ENCODE measurements around the gene BRCC3.

The BRCC3 gene

GRCh38 chrX:155070975-155071693, at the start of gene BRCC3, which contains the start of the genes CMC4 and MTCP1:
Gene BRCC3, plus strand, starts transcription at chrX:155071508. Its CDS starts 20 bp downstream, at chrX:155071528.
Gene CMC4, minus strand, starts transcription at chrX:155071136. Its CDS starts 7,113 bp downstream, at chrX:155064023.
Gene MTCP1, minus strand, starts transcription at chrX:155071136. Its CDS starts 5,126 bp downstream, at chrX:155066010.
- peak within 1 kb of the TSS; percentile 82 for H3K4me3 ChIP-seq (ENCODE audit: low read length)
- no peaks in the 10 kb centered on the region for H3K36me3 ChIP-seq (replicated peaks; ENCODE audit: insufficient read depth, low read length)
- no peaks in the 10 kb centered on the region for H3K9me3 ChIP-seq (replicated peaks; ENCODE audit: insufficient read depth, low read length)
- peak; percentile 86 for DNase-seq
- no peaks in the 10 kb centered on the region for H4K20me1 ChIP-seq (ENCODE audit: insufficient read depth, low read length)
- TF ChIP-seq EZH2phosphoT487 (IDR thresholded peaks at IDR 0.05; ENCODE audit: low read length) (no peak), EZH2 (optimal IDR thresholded peaks at IDR 0.05; ENCODE audit: low read depth, low read length) (no peak), CTCF (IDR thresholded peaks at IDR 0.05; ENCODE audit: low read length) (no peak)
- H3K27me3 ChIP-seq (replicated peaks; ENCODE audit: insufficient read depth, low read length) = no peaks in the 10 kb centered on the region
- peak within 1 kb of the TSS; percentile 51 for H3K27ac ChIP-seq (ENCODE audit: low read length)
- H3K79me2 ChIP-seq (ENCODE audit: low read length) = peaks cover 26% of the 10 kb centered on the region
- peak within 1 kb of the TSS; percentile 69 for H2AFZ ChIP-seq (ENCODE audit: low read length)
- H3K9ac ChIP-seq (ENCODE audit: low read length) = peak within 1 kb of the TSS; percentile 74
- H3K4me2 ChIP-seq (ENCODE audit: low read depth, low read length) = peak within 1 kb of the TSS; percentile 61
- H3F3A ChIP-seq (ENCODE audit: insufficient read depth, low read length) = no peaks in the 10 kb centered on the region; the same call in 1 of the 2 replicates
- H3K4me1 ChIP-seq (ENCODE audit: low read length) = peaks cover 5% of the 10 kb centered on the region; the same call in 1 of the 2 replicates
- H3K9me2 ChIP-seq (replicated peaks; ENCODE audit: insufficient read depth, low read length) = no peaks in the 10 kb centered on the region

- no peaks in the 10 kb centered on the region for H3K27me3 ChIP-seq (replicated peaks; ENCODE audit: insufficient read depth, low read length)
- no peak within 1 kb of the TSS for H3K4me3 ChIP-seq (ENCODE audit: low read length)
- no peak for TF ChIP-seq EZH2 (optimal IDR thresholded peaks at IDR 0.05; ENCODE audit: low read depth, low read length)
- TF ChIP-seq EZH2phosphoT487 (IDR thresholded peaks at IDR 0.05; ENCODE audit: low read length) = no peak
- no peak for TF ChIP-seq CTCF (IDR thresholded peaks at IDR 0.05; ENCODE audit: low read length)
- H3K9me3 ChIP-seq (replicated peaks; ENCODE audit: insufficient read depth, low read length) = no peaks in the 10 kb centered on the region
- no peak within 1 kb of the TSS for H3K27ac ChIP-seq (ENCODE audit: low read length)
- no peaks in the 10 kb centered on the region for H3K79me2 ChIP-seq (ENCODE audit: low read length)
- no peaks in the 10 kb centered on the region for H3K36me3 ChIP-seq (replicated peaks; ENCODE audit: insufficient read depth, low read length)
- H3K9ac ChIP-seq (ENCODE audit: low read length) = no peak within 1 kb of the TSS
- H3F3A ChIP-seq (ENCODE audit: insufficient read depth, low read length) = peaks cover 10% of the 10 kb centered on the region; the same call in 1 of the 2 replicates
- DNase-seq = no peak
- no peak within 1 kb of the TSS for H2AFZ ChIP-seq (ENCODE audit: low read length)
- H3K4me2 ChIP-seq (ENCODE audit: low read depth, low read length) = no peak within 1 kb of the TSS
- no peaks in the 10 kb centered on the region for H4K20me1 ChIP-seq (ENCODE audit: insufficient read depth, low read length)
- no peaks in the 10 kb centered on the region for H3K9me2 ChIP-seq (replicated peaks; ENCODE audit: insufficient read depth, low read length)
- H3K4me1 ChIP-seq (ENCODE audit: low read length) = no peaks in the 10 kb centered on the region
Measured at GRCh38 chrX:155022585-155022984, 48.7 kb upstream of the BRCC3 start, which contains the start of gene F8. Gene F8, minus strand, starts transcription at chrX:155022723. Its CDS starts 171 bp downstream, at chrX:155022552.

GRCh38 chrX:155023907-155024833, 47.1 kb upstream of the BRCC3 start:
- DNase-seq = no peak
- H3K27me3 ChIP-seq (replicated peaks; ENCODE audit: insufficient read depth, low read length) = no peaks in the 10 kb centered on the region
- no peaks in the 10 kb centered on the region for H3K9me3 ChIP-seq (replicated peaks; ENCODE audit: insufficient read depth, low read length)
- H3F3A ChIP-seq (ENCODE audit: insufficient read depth, low read length) = peaks cover 12% of the 10 kb centered on the region; the same call in 1 of the 2 replicates
- H3K27ac ChIP-seq (ENCODE audit: low read length) = no peak overlapping the region
- no peaks in the 10 kb centered on the region for H3K36me3 ChIP-seq (replicated peaks; ENCODE audit: insufficient read depth, low read length)
- H3K4me2 ChIP-seq (ENCODE audit: low read depth, low read length) = no peak overlapping the region
- no peak overlapping the region for H2AFZ ChIP-seq (ENCODE audit: low read length)
- H3K9me2 ChIP-seq (replicated peaks; ENCODE audit: insufficient read depth, low read length) = no peaks in the 10 kb centered on the region
- no peaks in the 10 kb centered on the region for H3K4me1 ChIP-seq (ENCODE audit: low read length)
- no peak for TF ChIP-seq EZH2phosphoT487 (IDR thresholded peaks at IDR 0.05; ENCODE audit: low read length)
- no peak for TF ChIP-seq EZH2 (optimal IDR thresholded peaks at IDR 0.05; ENCODE audit: low read depth, low read length)
- H3K79me2 ChIP-seq (ENCODE audit: low read length) = peaks cover 13% of the 10 kb centered on the region
- H3K9ac ChIP-seq (ENCODE audit: low read length) = no peak overlapping the region
- H4K20me1 ChIP-seq (ENCODE audit: insufficient read depth, low read length) = no peaks in the 10 kb centered on the region
- H3K4me3 ChIP-seq (ENCODE audit: low read length) = no peak overlapping the region

Data from MM.1S (cell line).